ENCODE results near the gene FUNDC1.

The FUNDC1 gene

DNA sequence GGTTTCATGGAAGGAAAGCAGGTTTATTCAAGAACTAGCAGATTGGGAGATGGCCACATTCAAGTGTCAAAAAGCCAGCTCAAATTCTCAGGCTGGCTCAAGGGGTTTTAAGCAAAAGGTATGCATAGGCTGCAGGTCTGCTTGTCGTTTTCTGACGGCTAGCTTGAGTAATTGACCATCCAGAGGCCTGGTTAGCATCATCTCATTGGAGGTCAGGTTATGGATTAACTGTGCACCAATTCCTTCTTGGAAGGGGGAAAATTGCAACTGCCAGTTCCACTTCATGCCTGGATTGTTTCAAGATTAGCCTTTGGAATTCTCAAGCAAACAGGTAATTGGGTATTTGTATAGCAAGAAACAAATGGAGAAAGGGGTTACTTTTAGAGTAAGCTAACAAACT lies 62.1 kb downstream of the FUNDC1 start:
- no peak for DNase-seq (ENCODE audit: low read depth, low spot score)

DNA sequence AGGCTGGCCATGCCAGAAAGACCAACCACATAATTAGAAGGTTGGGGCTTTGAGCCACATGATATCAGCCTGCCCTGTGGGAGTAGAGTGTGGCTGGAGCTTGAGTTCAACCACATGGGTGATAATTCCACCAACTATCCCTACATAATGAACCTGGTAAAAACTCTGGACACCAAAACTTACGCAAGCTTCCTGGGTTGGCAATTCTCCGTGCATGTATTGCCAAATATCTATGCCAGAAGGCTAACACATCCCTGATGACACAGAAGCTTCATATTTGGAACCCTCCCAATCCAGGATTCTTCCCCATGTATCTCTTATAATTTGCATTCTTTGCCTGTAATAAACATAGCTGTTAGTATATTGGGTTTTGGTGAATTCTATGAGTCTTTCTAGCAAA lies 68.2 kb downstream of the FUNDC1 start:
- DNase-seq (ENCODE audit: low read depth, low spot score) = no peak

Measured in smooth muscle cell of the brain vasculature (primary cell).